Measurements from ENCODE around the gene PTMS. TPM values are rescaled to one million over a fixed set of nuclear protein-coding genes. Genes with fewer than 3 reads are reported as not detected.
A peak's percentile ranks its signal among the peaks of the same experiment; 100 is the strongest.

Gene PTMS
- total RNA-seq, 1 donor from 2014 or later, result 152 TPM

- intact Hi-C loops (cut with DNase I), result no loop called here
- ATAC-seq (no peak), DNase-seq (ENCODE audit: missing footprints) (no peak)
Observed at GRCh38 chr12:6748761-6749160, 17.4 kb upstream of the PTMS start.

GRCh38 chr12:6750506-6750905, 15.7 kb upstream of the PTMS start:
- ATAC-seq, result no peak
- intact Hi-C loops (cut with DNase I), result no loop called here

DNA sequence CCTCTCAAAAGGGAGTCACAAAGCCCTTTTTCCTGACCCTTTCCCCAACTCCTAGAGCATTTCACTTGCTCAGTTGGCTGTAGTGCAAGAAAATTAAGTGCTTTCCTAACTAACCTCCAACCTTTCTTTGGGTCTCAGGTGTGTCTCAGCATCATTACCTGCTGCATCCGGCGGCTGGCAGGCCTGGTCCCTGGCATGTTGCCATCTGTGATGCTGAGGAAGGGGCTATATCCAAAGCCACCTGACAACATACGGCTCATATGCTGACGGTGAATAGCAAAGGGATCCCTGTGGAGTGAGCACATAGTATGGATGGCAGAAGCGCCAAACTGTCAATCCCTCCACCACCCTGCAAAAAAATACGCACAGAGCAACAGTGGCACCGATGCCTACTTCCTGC, 14.4 kb upstream of the PTMS start:
- DNase-seq (ENCODE audit: missing footprints) (no peak), ATAC-seq (no peak)
- intact Hi-C loops (cut with DNase I), result loop anchor here (2.0 kb wide), 1 partner anchor 17 kb away; no protein-coding TSS in a partner anchor

More at GRCh38 chr12:6750506-6750905, 15.7 kb upstream of the PTMS start:
- no peak for DNase-seq (ENCODE audit: missing footprints)

- ATAC-seq, result no peak
- peak; percentile 84 for DNase-seq (ENCODE audit: missing footprints)
- intact Hi-C loops (cut with DNase I), result loop anchor here (2.0 kb wide), 1 partner anchor 18 kb away; no protein-coding TSS in a partner anchor
Observed at GRCh38 chr12:6752167-6752920, 13.8 kb upstream of the PTMS start.

GRCh38 chr12:6752921-6753771, 13.0 kb upstream of the PTMS start, which contains the start of gene MLF2:
Gene MLF2, minus strand, starts transcription at chr12:6753141. Its CDS starts 807 bp downstream, at chr12:6752334.
- intact Hi-C loops (cut with DNase I), result loop anchor here (1.0 to 2.0 kb wide), 5 partner anchors 13 to 72 kb away; partner anchors contain the start of genes PTMS and ZNF384
- DNase-seq (ENCODE audit: missing footprints) (peak; percentile 98), ATAC-seq (peak; percentile 97)

GRCh38 chr12:6753772-6754356, 12.3 kb upstream of the PTMS start:
- no peak for DNase-seq (ENCODE audit: missing footprints)
- no peak for ATAC-seq
- intact Hi-C loops (cut with DNase I), result loop anchor here (1.0 to 2.0 kb wide), 5 partner anchors 12 to 71 kb away; partner anchors contain the start of genes PTMS and ZNF384

GRCh38 chr12:6754411-6754810, 11.8 kb upstream of the PTMS start:
- ATAC-seq (no peak), DNase-seq (ENCODE audit: missing footprints) (no peak)
- intact Hi-C loops (cut with DNase I), result no loop called here

GRCh38 chr12:6757028-6757690, 9.0 kb upstream of the PTMS start:
- intact Hi-C loops (cut with DNase I), result no loop called here
- DNase-seq (ENCODE audit: missing footprints), result no peak
- ATAC-seq, result no peak

GRCh38 chr12:6758506-6759095, 7.6 kb upstream of the PTMS start:
- intact Hi-C loops (cut with DNase I), result no loop called here
- no peak for ATAC-seq
- DNase-seq (ENCODE audit: missing footprints), result no peak

DNA sequence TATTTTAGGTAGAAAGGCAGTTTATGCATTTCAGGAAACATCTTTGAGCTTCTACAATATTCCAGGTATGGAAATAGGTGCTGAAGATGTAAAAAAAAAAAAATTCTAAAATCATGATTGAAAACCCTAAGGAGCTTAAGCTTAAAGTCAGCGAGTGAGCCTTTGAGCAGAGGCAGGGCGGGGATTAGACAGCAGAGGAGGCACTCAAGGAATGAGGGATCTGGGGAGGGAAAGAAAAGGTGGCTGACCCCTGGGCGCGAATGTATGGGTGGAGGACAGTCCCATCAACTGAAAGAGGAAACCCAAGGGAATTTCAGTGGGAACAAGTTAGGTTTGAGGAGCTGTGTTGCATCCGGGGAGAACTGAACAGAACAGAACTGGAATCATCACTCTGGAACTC, 6.4 kb upstream of the PTMS start:
- ATAC-seq, result no peak
- no peak for DNase-seq (ENCODE audit: missing footprints)
- intact Hi-C loops (cut with DNase I), result no loop called here

DNA sequence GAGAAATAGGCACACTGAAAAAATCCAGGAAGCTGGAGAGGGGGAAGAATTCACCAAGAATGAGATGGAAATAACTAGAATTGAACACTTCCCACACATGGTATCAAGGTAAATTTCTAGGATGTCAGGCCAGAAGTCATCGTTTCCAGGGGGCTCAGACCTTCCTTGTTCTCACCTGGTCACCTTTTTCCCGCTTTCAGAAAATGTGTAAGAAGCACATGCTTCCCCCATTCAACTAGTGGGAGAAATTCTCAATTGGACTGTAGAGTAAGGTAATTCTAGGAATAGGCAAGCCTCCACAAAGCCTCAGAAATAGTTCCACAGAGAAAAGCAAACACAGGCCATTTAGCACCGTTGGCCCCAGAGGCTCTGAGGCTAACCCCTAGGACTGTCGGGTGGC, 2.8 kb upstream of the PTMS start:
- DNase-seq (ENCODE audit: missing footprints) (no peak), ATAC-seq (no peak)
- intact Hi-C loops (cut with DNase I), result no loop called here

- intact Hi-C loops (cut with DNase I), result no loop called here
- ATAC-seq, result peak; percentile 88
- peak; percentile 96 for DNase-seq (ENCODE audit: missing footprints)
Observed at GRCh38 chr12:6764011-6764828, 1.9 kb upstream of the PTMS start.

- intact Hi-C loops (cut with DNase I), result no loop called here
- no peak for DNase-seq (ENCODE audit: missing footprints)
- ATAC-seq, result no peak
Observed at GRCh38 chr12:6765048-6765633, 1.0 kb upstream of the PTMS start.

- ATAC-seq (peak; percentile 46), DNase-seq (ENCODE audit: missing footprints) (peak; percentile 91)
- intact Hi-C loops (cut with DNase I), result loop anchor here (1.0 kb wide), 1 partner anchor 13 kb away; the partner anchor contains the start of gene MLF2
Observed at GRCh38 chr12:6766651-6767349, 637 bp downstream of the PTMS start.

DNA sequence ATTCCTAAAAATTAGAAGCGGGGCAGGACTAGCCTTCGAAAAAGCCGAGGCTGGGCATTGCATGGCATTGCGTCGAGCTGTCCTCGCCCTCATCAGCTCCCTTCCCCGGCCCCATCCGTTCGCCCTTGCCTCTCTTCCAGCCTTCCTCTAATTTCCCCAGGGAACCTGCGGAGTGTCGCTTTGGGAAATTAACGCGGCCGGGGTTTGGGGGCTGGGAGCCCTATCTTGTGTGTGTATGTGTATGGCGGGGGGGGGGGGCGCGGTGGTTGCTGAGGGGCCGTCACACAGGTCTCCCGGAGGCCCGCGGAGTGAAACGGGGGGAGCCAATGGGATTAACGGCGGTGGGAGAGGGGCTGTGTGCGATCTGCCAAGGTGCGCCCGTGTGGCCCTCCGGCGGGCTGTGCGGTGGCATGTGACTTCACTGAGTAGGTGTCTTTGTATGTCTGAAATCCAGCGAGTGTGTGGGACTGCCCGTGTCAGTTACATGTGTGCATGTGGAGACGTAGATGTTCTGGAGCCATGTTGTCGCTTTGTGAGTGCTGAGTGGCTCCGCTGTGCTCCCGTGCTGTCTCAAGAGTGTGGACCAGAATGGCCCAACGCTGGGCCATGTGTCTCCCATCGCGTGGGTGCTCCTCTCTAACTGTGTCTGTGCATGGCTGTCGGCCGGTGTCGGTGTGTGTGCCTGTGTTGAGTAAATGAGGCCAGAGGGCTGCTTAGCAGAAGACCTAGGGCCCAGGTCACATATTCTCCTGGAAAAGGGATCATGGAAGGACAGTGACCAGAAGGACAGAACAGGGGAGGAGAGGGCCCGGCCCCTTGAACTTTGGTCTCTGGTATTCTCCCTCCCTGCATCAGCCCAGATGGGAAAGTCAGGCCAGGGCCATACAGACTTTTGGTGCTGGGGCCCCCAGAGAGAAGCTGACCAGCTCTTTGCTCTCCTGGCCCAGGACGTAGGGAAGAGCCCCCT, 1.5 kb downstream of the PTMS start:
- intact Hi-C loops (cut with DNase I), result no loop called here
- DNase-seq (ENCODE audit: missing footprints) (no peak), ATAC-seq (no peak)
